NCI-H345 (cell line): ENCODE measurements around the gene NUB1.

ENCODE experiments used
- DNase-seq: peaks from one replicate; lab custom pipeline; 2025; lab: John Stamatoyannopoulos, UW

The NUB1 gene

DNA sequence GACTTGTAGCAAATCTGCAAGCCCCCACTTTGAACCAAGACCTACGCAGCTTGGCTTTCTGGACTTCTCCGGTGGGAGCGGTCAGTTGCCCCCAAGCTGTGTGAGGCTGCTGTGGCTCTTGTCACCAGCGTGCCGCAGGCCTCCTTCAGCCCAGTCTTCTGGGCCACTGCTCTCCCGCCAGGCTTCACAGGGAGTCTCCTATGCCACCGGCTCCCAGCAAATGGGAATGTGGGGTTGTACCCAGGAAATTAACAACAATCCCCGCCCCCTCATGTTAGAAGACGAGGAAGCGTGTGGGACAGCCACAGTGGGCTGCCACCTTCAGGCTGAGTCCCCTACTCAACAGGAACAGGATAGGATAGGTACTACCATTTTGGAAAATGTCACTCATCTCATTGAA is 64.0 kb downstream of the NUB1 start:
- no peak for DNase-seq

DNA sequence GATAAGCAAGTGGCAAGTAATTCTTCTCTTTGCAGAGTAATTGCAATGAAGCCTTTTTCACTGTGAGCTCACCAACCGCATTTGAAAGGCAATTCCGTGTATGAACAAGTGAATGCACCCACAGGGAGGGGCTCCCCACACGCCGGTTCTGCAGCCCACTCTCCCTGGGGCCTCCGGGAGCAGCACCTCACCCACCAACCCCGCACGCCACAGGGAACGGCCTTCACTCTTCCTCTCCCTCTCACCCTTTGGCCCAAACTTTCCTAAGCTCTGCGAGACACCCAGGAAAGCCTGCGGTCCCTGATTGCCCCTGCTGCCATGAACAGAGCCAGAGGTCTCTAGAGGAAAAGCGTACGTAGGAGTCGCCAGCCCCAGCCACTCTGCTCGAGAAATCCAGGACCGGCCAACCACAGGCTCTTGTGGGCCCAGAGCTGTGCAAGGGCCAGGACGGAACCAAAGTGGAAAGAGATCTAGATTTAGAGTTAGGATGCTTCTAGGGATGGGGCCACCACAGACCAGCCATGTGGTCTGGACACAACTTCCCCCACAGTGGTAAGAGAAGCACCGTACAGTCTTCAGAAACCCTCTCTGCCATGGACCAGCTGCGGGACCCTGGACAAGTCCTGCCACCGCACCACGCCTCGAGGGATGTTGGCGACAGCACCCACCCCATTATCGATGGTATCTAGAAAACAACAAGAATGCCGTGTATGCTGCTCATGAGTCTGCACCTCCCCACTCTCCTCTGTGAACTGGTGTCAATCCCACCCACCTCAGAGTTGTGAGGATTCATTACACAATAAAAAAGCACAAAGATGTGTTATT is 64.7 kb downstream of the NUB1 start:
- DNase-seq, result no peak

DNA sequence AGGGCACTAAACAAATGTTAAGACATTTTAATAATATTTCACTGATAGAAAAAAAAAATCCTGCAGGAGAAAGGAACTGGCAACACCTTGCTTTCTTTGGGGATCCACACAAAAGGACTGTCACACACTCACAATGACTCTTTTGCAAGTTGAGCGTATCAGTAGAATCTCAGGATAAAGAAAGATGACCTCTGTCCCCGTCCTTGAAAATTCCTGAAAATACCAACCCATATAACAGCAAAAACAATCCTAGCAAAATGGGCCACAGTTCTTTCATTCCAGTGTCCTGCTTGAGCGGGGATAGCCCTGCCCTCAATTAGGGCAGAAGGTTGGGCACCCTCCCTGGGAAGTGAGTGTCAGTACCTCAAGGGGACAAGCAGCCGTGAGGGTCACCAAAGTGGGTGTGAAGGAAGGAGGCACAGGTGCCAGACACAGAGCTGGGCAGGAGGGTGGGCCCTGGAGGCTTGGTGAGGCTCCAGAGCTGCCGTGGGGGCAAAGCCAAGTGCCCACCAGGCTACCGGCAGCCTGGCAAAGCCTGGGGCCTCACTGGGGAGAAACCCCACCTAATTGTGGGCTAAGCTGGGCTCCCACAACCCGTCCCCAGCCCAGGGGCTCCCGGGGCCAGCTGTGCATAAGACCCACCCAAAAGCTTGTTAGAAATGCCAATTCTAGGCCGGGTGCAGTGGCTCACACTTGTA is 65.4 kb downstream of the NUB1 start:
- no peak for DNase-seq

DNA sequence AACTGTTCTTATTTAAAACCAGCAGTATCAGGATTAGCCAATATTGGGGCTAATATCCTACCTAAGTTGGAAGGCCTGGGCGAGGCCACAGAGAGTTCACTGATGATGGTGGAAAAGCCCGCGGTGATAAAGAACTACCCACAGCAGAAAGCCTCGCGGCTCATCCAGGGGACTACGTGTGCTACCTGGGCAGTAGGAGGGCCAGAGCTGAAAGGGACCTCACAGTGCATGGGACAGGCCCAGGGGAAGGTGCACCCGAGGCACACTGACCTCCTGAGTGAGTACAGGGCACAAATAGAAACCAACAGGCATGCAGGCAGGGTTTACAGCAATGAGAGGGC is 66.9 kb downstream of the NUB1 start:
- DNase-seq, result no peak

DNA sequence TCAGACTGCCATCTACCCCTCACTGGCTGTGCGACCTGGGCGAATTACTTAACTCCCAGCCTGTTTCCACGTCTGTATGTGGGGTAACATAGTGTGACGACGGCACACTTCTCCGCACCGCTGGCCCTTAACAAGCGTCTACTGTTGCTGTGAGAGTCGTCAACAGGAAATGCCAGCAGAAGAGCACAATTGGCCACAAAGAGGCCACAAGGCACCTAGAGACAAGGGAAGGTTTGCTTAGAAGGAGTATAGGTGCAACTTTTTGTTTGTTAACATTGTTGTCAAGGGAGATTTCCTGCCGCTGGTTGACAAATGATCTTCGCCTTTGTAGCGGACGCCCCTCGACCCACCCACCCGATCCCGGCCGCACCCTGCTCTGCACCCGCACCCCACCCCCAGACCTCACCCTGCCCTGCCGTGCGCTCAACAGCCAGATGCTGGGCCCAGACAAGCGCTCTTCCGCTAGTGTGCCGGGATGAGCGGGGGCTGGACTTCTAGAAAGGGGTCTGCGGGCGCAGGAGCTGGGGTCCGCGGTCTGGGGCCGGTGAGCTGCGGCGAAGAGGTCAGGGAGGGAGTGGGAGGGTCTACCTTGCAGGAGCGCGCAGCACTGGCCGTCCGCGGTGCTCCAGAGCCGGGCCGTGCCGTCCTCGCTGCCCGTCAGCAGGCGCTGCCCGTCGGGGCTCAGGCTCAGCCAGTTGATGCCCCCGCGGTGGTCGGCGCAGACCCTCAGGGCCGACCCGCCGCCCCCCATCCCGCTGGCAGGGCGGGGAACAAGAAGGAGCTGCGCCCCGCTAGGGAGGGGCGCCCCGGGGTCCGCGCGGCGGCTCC is 67.4 kb downstream of the NUB1 start:
- no peak for DNase-seq

DNA sequence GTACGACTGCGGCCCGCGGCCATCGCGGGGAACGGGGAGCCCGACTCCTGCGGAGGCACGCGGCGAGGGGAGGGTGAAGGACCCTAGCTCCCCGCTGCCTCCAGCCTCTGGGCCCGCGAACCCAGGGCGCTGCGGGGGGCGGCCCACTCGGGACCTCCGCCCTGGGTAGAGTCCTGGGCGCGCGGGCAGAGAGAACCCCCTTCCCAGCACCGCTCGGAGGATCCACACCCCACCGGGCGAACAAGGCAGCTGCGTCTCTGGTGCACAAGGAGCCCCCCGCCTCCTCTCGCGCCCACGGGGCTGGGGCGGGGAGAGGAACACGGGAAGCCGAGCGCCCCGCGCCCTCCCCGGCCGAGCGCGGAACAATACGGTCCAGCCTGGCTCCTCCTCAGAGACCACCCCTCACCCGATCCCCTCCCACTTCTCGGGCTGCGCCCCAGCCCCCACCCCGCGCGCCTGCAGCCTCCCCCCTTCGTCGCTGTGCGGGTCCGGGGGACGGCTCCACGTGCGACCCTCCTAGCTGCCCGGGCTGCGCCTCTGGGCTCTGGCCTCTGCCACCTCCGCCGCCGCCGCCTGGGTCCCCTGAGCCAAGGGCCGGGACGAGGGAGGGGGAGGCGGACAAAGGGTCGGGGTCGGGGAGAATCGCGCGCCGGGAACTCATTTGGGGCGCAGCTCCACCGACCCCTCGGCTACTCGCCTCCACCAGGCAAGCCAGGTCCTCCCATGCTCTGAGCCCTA is 68.2 kb downstream of the NUB1 start, which contains the start of gene WDR86:
TSS of gene WDR86 (minus strand) at position 372 of the 738 bp plus-strand sequence. CDS start 449 bp downstream, outside the sequence.
- DNase-seq, result no peak

DNA sequence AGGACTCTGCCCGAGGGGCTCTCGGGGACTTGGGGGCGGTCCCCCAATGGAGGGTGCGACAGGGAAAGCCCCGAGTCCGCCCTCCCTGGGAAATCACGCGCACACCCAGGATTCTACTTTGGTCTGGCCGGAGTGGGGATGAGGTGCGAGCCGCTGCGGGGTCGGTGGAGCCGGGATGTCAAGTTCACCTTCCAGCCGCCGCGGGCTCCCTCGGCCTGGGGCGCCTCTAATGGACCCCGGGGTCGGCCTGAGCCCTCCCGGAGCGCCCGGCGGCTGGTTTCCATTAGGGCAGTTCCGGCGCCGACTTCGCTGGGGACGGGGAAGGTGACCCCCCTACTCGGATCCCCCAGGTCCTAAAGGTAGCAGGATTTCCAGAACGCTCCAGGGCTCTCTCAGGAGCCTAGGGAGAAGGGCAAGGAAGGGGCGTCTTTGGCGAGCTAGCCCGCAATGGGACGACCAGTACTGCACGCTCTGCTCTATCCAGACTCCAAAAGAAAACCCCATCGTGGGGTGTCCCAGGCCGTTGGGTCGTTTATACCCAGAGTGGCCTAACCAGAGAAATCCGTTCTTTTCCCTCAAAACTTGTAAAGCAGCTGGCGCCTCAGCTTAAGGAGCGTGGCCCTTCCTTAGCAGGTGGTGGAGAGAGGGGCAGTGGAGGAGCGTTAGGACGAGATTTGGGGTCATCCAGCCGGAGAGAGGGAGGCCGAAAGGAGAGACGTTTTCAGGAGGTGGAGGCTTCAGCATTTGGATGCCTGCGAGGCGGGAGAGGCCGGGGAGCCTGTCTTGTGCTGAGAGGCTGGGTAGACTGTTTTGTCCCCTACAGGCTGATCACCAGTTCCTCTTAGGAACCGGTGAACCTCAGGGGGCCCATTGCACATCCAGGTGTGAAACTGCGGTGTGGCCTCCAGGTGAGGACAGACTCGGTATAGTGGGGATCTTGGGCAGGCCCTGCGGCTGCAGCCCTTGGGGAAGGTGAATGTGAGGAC is 69.1 kb downstream of the NUB1 start:
- DNase-seq, result peak; percentile 17

DNA sequence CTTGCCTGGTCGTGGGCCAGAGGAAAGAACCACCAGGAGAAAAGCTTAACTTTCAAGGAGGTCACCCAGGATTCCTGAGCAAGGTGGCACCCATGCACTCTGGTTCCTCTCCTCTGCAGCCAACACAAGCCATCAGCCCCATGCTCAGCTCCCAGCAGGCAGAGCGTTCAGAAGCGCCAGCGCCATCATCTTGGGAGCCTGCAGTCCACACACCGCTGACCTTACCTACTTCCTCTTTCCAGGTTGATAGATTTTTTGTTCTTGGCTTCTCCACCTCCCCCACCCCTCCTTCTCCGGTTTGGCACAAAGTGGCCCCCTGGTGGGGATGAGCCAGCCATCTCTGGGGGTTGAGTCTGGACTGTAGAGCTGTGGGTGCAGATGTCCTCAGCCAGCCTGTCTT is 69.9 kb downstream of the NUB1 start:
- no peak for DNase-seq

DNA sequence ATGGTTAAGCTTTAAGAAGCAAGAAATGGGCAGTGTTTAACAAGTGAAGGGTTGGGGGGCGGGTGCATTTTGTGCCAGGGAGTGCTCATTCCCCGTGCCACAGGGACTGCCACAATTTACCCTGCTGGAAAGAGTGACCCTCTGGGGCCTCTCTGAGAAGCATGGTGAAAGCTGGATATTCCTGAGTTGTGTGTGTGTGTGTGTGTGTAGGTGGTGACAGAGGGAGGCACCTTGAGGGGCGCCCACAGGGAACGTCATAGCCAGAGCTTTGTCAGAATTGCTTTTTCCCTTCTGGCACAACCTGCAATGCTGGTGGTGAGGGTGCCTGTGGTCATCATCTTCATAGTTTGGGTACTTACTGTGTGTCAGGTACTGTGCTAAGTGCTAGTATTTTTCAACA is 70.7 kb downstream of the NUB1 start:
- no peak for DNase-seq

DNA sequence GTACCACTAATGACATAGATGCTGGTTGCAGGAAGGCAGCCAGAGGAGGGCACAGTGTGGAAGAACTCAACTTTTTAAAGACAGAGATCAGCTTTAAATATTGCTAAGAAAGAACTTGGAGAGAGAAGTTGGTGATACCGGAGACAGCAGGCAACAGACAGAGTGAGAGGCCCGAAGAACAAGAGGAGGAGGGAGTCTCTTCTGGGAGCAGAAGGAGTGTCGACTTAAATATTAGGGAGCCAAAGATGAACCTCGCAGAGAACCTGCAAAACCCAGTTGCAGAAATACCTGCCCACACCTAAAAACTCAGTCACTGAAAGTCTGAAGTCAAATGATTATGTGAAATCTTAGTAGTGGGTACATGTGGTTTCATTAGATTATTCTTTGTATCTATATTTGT is 71.6 kb downstream of the NUB1 start:
- no peak for DNase-seq

DNA sequence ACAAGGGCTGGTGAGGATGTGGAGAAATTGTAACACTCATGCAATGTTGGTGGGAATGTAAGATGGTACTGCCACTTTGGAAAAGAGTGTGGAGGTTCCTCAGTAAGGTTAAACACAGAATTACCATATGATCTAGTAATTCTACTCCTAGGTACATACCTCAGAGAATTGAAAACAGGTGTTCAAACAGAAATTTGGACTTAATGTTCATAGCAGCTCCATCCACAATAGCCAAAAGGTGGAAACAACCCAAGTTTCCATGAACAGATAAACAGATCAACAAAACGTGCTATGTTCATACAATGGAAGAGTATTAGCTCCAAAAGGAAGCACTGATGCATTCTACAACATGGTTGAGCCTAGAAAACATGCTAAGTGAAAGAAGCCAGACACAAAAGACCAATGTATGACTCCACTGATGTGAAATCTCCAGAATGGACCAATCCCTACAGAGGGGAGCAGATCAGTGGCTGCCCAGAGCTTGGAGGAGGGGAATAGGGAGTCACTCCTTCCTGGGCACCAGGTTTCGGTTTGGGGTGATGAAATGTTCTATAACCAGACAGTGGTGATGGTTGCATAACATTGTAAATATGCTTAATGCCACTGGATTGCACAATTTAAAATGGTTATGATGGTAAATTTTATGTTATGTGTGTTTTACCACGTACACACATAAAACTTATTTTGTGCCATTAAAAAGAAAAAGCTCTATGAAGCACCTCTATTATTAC is 73.9 kb downstream of the NUB1 start:
- DNase-seq, result peak; percentile 44

DNA sequence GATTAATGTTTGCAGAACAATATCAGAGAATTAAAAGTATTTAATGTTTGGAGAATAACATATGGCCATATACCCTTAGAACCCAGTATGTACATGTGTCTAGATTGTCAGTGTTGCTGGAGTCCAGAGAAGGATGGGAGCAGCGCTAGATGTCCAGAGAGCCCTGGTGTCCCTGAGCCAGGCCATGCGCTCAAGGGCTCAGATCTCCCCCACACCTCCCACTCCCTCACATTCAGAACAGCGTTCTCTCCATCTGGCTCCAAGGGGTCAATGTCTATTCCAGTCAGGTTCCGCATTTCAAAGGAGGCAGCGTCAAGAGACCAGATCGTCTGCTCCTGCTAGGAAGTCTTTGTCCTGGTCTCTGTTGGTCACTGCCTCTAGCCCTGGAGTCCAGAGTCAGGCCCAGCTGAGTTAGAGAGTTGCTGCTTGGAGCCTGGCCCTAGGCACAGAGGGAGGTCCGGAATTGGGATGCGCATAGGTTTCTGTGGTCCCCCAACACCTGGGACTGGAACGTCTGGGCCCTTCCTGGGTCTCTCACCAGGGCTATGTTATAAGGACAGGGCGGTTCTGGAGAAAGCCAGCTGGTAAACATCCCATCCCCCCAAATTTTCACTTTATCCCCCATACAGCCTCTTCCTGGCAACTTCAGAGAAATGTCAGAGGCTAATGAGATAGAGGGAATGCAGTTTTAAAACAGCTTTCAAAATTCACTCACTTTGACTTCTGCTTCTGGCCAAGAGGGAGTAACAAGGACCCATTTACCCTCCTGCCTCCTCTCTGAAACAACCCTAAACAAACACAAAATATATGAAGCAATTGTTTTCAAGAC is 74.7 kb downstream of the NUB1 start:
- no peak for DNase-seq

DNA sequence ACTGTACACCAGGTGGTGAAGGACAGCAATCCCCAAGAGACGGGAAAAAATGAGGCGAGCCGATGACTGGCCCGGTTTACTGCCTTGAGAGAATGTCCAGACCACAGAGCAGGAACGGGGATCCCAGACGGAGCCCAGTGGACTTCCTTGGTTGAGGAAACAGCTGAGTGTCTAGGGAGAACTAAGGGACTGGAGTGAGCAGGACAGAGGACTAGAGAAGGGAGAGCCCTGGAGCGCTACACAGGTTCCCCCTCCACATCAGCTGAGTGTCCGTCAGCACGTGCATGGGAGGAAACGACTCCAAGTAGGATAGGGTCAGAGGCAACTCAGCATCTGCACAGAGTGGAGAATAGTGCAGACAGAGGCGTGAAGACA is 75.3 kb downstream of the NUB1 start:
- DNase-seq, result no peak

DNA sequence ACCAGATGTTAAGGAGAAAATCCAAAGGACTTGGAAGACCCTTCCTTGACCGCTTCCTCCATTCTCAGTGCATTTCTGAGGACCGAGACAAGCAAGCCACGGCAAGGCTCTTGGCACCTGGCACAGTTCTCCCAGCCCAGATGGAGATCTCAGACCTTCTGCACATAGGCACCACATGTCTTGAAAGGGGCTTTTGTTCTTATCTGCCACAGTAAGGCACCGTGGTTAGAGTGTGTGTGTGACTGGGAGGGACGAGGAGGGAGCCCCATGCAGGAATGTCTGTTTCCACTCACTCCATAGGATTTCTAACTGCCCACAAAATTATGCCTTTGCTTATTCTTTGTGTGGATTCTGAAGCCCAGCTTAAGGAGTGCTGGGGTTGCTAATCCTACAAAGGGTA is 78.5 kb downstream of the NUB1 start:
- DNase-seq, result no peak

DNA sequence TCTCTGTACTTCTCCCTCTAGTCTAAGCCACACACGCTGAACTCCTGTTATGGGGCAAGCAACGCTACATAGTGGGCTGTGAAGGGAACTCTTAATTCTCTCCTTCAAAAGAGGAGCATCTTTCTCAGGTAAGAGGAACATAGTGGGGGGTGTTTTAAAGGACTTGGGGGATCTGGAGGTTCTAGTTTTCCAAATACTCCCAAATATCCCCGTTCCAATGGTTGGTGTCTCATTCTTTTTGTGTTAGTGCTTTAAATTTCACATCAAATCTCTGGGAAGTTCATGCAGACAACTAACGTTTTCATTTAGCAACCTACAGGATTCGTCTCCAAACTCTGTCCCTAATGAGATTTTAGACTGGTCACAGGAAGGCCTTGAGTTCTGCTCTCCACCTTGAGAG is 80.6 kb downstream of the NUB1 start:
- DNase-seq, result no peak

DNA sequence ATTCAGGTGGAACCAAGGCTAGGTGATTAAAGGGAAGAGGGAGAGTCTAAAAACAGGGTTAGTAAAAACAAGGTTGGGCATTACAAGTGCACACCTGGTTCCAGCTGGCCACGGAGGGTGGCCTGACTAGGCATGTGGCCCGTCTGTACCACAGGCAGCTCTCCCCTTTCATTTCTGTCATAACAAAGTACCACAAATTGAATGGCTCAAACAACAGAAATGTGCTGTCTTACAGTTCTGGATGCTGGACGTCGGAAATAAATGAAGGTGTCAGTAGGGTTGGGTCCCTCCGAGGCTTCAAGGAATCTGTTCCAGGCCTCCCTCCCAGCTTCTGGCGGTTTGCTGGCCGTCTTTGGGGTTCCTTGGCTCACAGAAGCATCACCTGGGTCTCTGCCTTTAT is 81.6 kb downstream of the NUB1 start:
- no peak for DNase-seq

DNA sequence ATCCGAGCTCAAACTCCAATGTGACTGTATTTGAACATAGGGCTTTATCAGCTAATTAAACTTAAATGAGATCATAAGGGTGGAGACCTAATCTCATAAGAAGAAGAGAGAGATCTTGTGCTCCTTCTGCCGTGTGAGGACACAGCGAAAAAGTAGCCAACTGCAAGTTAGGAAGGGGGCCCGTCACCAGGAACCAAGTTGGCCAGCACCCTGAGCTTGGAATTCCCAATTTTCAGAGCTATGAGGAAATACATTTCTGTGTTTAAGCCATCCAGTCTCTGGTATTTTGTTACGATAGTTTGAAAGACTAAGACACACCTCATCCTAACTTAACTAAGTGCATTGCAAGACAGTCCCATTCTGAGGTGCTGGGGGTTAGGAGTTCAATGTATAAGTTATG is 82.3 kb downstream of the NUB1 start:
- DNase-seq, result no peak

DNA sequence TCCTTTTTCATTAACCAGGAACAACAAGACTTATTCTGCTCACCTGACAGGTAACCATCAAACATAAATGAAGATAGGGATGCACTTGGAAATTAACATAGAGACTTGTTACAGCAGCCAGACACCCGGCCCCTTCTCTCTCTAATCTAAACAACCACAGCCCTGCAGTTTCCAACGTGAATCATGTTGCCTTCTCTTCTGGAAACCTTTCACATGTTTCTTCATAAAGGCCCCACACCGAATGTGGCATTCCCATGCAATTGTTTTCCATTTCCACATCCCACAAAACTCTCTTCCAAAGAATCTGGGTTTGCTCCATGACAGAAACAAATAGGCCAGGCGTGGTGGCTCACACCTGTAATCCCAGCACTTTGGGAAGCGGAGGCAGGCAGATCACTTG is 83.2 kb downstream of the NUB1 start:
- no peak for DNase-seq
